GM19193 (cell line): ENCODE measurements around the gene S100A7.

Experiments
- POLR2A ChIP-seq: IDR thresholded peaks from 4 replicates; pipeline ENCODE4 v1.6.1; 2011; ENCODE audit not compliant: insufficient read depth, insufficient read length; ENCODE audit errors: extremely low read depth

The S100A7 gene

DNA sequence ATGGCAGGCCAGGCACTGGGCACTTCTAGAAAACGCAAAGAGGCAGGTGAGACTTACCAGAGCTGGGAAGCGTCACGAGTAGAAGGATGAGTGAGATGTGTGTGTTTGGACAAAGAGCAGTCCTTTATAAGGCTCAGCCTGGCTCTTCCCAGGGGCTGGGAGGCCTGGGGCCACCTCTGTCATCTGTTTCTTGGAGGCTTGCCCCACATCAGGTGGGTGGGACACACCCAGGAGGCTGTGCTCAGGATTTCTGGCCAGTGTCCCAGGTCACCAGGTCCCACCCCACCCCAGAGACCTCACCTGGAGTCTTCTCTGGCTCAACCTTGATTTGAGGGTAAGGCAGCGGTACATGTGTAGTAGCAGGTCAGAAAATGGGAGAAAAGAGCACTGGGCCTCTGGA is at the start of gene S100A7:
TSS of gene S100A7 (minus strand) at position 101 of the 400 bp plus-strand sequence. CDS start 1,638 bp downstream, outside the sequence.
- TF ChIP-seq POLR2A = no peak

DNA sequence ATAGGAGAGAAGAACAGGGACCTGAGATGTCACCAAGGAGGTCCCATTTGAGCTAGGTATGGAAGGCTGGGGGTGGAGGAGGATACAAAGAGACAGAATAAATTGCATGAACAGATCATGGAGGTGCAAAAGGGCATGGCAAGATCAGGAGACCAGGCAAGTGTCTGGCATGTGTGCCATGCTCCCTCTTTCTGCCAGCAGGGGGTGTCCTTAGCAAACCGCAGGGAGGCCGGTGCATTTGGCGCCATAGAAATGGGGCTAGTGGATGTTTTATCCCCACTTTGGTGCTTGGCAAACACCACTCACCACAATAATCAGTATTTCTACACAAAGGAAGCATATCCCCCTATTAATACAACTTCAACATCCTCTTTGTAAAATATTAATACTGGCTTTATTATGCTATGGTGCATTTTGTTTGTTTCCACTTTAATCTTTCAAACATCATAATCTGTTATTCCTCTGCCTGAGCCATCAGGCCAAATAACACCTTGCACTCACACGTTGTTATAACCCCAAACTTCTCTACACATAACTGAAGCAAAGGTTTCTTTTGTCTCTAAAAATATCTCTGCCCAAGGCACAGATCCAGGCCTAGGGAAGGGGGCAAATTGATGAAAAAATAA is 49.4 kb upstream of the S100A7 start:
- TF ChIP-seq POLR2A = no peak

DNA sequence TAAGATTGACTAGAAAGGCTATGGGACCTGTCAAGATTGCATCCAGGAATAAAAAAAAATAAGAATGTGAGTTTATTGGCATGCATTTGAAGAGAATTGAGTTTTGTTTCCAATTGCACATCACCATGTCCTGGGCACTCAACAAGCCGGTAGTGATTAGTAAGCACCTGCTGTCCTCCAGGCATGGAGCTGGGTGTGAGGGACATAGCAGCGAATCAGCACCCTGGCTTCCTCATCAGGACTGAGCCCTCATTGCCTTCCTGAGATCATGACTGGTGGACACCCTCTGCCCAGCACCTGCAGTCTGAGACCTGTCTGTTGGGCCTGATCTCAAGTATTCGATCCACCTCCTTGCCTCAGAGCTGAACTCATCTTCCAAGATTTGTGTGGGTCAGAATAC is 48.6 kb upstream of the S100A7 start:
- no peak for TF ChIP-seq POLR2A

DNA sequence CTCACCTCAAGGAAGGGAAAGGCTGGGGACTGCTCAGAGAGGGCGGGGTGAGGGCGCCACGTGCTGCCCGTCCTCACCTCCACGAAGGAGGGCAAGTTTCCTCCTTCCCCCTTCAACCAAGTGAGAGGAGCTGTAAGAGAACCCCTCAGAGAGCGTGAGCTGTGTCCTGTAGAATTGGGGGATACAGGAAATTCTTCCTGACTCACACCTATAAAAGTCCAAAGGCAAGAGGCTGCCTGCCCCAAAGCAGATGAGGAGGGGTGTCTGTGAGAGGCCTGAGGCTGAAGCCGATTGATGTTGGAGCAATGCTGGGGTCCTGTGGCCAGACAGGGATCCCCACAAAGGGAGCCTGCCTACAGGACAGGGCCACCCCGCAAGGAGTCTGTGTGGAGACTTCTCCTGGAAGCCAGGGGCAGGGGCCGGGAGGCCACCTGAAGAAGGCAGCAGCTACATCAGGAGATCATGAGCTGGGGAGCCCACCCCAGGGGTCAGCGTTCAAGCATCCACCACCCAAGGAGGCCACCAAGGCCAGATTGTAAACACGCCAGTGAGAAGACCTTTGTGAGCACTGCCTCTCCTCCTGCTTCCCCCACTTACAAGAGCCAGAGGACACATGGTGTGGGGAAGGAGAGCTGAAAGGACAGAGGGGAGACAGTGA is 47.6 kb upstream of the S100A7 start:
- no peak for TF ChIP-seq POLR2A

DNA sequence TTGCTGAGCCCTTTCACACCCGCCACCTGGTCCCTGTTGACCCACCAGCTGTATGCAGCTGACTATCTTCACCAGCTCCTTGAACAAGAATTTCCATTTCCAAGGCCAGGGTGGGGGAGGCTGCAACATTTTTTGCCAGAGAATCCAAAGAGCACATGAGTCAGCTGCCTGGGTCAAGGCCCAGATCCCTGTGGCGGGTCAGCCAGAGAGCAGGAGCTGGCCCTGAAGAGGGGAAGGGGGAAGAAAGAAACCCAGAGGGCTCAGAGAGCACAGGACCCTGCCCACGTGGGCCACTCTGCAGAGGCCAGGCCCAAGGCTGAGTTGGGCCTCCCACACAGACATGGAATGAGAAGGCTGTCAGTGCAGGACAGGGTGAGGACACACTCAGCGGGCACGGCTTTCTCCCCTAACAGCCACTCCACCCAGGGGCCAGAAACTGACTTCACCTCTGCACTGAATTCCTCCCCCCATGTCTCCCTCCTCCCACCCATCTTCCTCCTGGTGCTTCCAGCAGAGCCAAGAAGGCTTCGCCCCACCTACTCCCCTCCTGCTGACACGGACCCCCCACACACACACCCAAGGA is 46.5 kb upstream of the S100A7 start:
- no peak for TF ChIP-seq POLR2A

DNA sequence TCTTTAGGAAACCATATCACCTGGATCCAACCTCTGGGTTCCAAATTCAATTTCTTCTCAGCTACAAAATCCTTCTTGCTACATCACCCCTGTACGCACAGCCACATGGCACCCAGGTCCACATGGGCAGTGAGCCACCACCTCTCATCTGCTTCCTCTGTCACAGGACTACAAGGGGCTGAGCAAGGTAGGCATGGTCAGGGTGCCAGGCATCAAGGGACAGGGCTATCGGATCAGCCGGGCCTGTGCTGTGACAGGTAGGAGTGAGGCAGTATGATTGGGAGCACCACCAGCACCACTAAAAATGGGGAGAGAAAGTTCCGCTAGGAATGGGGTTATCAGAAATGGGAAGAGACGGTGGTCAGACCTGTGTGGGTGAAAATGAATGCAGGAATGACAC is 45.9 kb upstream of the S100A7 start:
- TF ChIP-seq POLR2A = no peak

DNA sequence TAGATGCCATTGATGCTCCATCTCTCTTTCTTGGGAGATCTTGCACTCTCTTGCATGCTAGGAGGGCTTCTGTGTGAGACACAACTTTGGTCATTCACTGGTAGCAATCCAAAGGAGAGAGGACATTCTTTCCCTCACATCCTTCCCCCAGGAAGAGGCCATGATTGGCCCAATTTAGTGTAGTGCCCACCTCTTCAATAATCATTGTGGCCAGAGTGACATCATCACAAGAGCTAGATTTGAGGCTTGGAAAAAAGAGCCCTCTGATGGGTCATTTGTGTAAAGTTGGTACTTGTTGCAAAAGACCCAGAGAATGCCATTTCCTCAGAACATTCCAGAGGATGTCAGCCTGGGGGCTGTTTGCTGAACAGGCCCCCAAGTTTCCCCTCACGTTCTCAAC is 45.1 kb upstream of the S100A7 start:
- TF ChIP-seq POLR2A = no peak

DNA sequence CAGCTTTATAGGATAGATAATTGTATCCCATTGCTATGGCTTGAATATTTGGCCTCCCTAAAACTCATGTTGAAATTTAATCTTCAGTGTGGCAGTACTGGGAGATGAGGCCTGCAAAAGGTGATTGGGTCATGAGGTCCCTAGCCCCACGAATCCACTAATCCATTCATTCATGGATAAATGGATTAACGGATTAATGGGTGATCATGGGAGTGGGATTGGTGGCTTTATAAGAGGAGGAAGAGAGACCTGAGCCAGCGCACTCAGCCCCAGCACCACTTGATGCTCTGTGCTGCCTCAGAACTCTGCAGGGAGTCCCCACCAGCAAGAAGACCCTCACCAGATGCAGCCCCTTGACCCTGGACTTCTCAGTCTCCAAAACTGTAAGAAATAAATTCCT is 43.3 kb upstream of the S100A7 start:
- no peak for TF ChIP-seq POLR2A

DNA sequence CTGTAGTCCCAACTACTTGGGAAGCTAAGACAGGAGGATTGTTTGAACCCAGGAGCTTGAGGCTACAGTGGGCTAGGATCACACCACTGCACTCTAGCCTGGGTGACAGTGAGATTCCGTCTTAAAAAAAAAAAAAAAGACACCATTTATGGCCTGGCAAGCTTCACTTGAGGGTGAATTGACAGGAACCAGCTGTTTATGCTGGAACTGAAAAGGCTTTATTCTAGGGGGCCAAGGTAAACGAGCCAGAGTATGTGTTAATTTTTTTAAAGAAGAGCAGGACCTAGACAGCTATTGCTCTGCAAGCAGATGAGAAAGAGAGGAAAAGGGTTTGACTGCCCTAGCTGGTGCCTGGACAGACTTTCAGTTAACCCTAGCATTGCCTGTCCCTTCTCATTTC is 38.3 kb upstream of the S100A7 start:
- no peak for TF ChIP-seq POLR2A

DNA sequence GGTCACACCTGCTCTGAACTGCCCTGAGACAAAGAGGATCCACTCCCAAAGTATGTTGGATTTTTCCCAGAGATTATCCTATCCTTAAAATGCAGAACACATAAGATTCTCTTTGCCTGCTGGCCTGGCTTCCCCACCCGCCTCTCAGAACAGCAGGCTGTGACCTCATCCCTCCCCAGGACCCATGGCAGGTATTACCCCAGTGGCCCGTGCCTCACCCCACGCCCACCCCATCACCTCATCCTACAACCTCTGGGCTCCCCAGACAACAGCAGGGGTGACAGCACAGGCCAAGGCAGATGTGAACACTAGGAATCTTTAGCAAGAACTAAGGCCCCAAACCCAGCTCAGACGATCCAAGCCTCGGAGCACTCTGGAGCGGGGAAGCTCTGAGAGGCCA is 35.1 kb upstream of the S100A7 start:
- no peak for TF ChIP-seq POLR2A

DNA sequence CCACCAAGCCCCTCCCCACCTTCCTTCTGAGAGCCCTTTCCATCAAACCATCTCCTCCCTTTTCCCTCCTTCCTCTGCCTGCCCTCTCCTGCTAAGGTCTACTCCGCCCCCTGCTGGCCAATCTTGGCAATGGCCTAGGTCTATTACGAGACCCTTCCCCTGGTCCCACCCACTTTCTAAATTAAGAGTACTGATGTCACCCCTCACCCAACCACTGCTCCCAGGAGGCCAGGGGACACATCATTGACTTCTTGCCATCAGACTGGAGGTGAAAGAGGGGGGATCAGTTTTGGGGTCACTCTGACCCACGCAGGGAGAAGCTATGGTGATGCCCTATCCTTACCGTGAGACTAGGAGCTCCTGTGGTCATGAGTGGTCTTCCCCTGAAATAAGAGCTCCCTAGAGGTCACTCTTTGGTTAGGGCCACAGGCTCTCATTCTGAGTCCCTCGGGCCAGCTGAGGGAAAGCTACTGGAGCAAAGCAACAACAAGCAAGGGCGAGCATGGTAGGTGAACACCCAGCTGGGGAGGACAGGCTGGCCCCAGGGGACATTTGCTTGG is 34.6 kb upstream of the S100A7 start:
- TF ChIP-seq POLR2A = no peak

DNA sequence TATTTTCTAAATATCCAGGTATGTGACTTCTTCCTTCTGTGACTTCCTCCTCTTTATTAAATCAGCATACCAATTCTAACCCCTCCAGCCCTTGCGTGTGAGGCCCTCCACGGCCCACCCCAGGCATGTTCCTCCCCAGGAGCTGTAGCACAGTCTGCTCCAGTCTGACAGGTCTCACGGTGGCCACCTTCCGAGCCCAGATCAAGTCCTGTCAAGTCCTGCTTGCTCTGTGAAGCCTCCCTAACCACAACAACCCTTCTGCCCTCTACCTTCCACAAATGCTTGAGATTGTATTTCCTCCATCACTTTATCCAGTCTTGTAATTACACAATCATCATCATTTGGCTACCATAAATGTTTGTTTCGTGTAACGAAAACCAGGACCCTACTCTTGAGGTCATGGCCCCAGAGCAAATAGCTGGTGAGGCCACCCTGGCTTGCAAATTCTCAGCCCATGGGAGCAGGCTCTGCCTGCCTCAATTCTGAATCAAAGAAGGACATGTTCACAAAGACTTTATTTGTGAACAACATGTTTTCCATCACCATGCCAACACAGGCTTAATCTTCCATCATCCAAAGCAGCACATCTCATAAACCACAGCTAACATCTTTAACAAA is 33.0 kb upstream of the S100A7 start:
- no peak for TF ChIP-seq POLR2A

DNA sequence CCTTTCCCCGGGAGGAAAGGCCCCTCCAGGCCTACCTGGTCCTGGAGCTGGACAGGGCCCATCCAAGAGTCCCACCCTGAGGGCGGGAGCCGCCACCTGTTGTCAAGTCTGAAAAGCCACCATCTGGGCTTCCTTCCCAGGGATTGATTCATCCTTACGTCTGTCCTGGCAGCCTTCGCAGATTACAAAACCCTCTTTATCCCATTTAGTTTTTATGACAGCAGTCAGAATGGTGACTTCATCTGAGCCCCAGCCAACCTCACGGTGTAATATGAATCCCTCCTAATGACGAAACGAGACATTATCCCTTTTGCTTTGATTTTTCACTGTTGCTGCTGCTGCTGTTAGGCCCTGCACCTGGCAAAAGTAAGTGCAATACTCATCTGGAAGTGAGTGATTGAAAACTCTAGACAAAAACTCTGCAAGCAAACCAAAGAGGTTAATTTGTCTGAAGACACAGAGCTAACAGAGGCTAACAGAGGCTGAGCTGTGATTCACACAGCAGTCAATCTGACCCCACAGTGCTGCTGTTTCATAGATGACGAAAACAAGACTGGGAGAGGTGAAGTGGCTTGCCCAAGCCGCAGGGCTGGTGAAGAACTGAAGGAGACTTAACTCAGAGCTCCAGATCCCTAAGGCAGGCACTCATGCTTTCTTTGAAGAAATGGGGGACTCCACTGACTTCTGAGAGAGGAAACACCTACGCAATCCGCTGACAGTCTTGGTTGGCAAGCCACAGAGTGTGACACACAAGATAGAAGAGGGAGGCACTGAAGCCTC is 30.0 kb upstream of the S100A7 start:
- TF ChIP-seq POLR2A = no peak

DNA sequence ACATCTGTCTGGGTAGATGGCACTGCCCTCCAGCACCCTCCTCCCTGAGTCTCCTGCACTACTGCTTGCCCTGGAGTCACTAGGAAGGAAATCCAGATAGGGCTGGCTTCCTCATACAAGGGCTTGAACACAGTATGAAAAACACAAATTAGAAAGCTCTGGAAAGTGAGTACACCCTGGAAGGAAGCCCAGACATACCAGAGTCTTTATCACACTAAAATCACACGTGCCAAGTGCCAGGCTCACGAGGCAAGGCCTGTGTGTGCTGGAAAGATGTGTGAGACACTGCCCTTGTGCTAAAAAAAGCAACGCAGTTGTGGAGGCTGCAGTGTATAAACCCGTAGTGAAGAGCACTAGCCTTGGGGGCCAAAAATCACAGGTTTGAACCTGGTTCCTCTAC is 28.3 kb upstream of the S100A7 start:
- no peak for TF ChIP-seq POLR2A

DNA sequence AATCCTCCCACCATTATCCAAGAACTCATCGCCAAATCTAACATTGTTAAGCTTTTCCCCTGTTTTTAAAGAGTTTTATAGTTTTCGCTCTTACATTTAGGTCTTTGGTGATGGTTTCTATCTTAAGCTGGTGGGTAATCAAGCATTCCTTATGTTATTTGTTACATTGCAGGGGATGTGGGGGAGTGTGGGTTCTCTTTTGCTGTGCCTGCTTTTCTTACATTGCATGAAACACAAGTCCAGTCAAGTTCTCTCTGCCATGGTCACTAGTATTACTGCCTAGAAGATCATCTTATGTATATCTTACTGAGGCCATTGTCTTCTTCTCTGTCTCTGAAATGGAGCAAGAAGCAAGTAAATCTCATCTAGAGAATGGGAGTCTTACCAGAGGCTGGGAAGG is 27.3 kb upstream of the S100A7 start:
- no peak for TF ChIP-seq POLR2A
